Thoracic aorta endothelial cell (primary cell): ENCODE results near the gene TFAP2A. TPM values are rescaled to one million over a fixed set of nuclear protein-coding genes. Genes with fewer than 3 reads are reported as not detected.

Experiments
- small RNA-seq: library from RNA; depleted of rRNA; stranded (forward); fragments of <200 nt; gene quantifications from one replicate; pipeline ENCODE3, GENCODE V24; 2012
- total RNA-seq: library from RNA; depleted of rRNA; stranded (reverse); fragments of >200 nt; gene quantifications from 2 replicates; pipeline ENCODE4 v1.2.3, GENCODE V29; 2012

Gene TFAP2A
- 0.79 and 2.9 TPM in 2 replicates for total RNA-seq

GRCh38 chr6:10414756-10415616, at the start of gene TFAP2A:
Gene TFAP2A (minus strand): TSS chr6:10415074. CDS start chr6:10414991, 83 bp downstream.

Small RNAs within 50 kb of the gene (small RNA-seq; reads per million reads assigned to genes)
- not detected for gene MIR5689

Other genes with a start within 250 kb of the TFAP2A start
- gene GCNT2, start 106.3 kb upstream of the TFAP2A start, total RNA-seq: 14.5 and 19.8 TPM in 2 replicates